22Rv1 (cell line): ENCODE results near the gene GATAD2A.

ENCODE experiments used
- CTCF ChIP-seq: fragments of 450-650 bp; IDR thresholded peaks from 2 replicates; pipeline ENCODE4 v1.5.1; 2017; ENCODE audit warnings: mild to moderate bottlenecking
- ZFX ChIP-seq: fragments of 450-650 bp; IDR thresholded peaks from 2 replicates; pipeline ENCODE4 v1.6.1; 2017; ENCODE audit warnings: antibody characterized with exemption, borderline replicate concordance

GRCh38 chr19:19417628-19418245 lies 12.3 kb downstream of the GATAD2A start:
- TF ChIP-seq CTCF (no peak), ZFX (no peak)
